CD4-positive, alpha-beta T cell (primary cell): ENCODE measurements around the gene ADGRV1. TPM values are rescaled to one million over a fixed set of nuclear protein-coding genes. Genes with fewer than 3 reads are reported as not detected.

Experiments
- ATAC-seq: fragments of 200-7000 bp; cut with Tn5 transposase; one replicate; pipeline ENCODE4 v1.10.0; 2022; ENCODE audit warnings: mild to moderate bottlenecking; ENCODE audit not compliant: poor library complexity
- CTCF ChIA-PET: fragments of 350-600 bp; sonication (Branson Sonifier 250); formaldehyde crosslinking; loops from one replicate; lab custom pipeline; 2021; ENCODE audit warnings: antibody characterized with exemption, inconsistent platforms; lab: Charles Lee
- POLR2A ChIA-PET: fragments of 350-600 bp; sonication (Branson Sonifier 250); formaldehyde crosslinking; loops from one replicate; lab custom pipeline; 2021; ENCODE audit warnings: antibody characterized with exemption, inconsistent platforms; lab: Charles Lee
- DNase-seq, 14 experiments: peaks; one replicate each; pipeline ENCODE4 v3.0.0-alpha.2; 2013 to 2020; ENCODE audit warnings: mixed read lengths in 2 of 14
- H3K27ac ChIP-seq, 2 donors: one replicate each; pipeline versions ENCODE4 v1.5.1 to v1.7.0; 2013; ENCODE audit warnings: low read length in 2 of 2, low read depth in 1 of 2, mild to moderate bottlenecking in 1 of 2
- H3K27me3 ChIP-seq, 2 experiments: 1 replicate in 1 of 2; 2 replicates in 1 of 2; pipeline versions ENCODE4 v1.6.1 to v1.7.0; 2013; ENCODE audit warnings: low read length in 2 of 2, control low read depth in 1 of 2, mild to moderate bottlenecking in 1 of 2, moderate library complexity in 1 of 2; ENCODE audit not compliant: insufficient read depth in 2 of 2, control insufficient read depth in 1 of 2
- H3K36me3 ChIP-seq: one replicate; pipeline ENCODE4 v1.6.1; 2013; ENCODE audit warnings: low read length, control low read depth; ENCODE audit not compliant: insufficient read depth
- H3K4me1 ChIP-seq: one replicate; pipeline ENCODE4 v1.6.1; 2013; ENCODE audit warnings: low read length, control low read depth; ENCODE audit not compliant: insufficient read depth
- H3K4me3 ChIP-seq: one replicate; pipeline ENCODE4 v1.5.1; 2013; ENCODE audit warnings: mild to moderate bottlenecking, low read length, moderate library complexity
- H3K9me3 ChIP-seq, 2 experiments: 1 replicate in 1 of 2; 2 replicates in 1 of 2; pipeline versions ENCODE4 v1.6.1 to v1.7.0; 2013; ENCODE audit warnings: low read length in 2 of 2, mild to moderate bottlenecking in 2 of 2, control low read depth in 1 of 2, moderate library complexity in 1 of 2; ENCODE audit not compliant: control insufficient read depth in 1 of 2, insufficient read depth in 1 of 2
- H3K27ac Mint-ChIP-seq: one replicate; pipeline ENCODE4 v1.8.0; 2020; ENCODE audit warnings: mixed read lengths
- H3K27me3 Mint-ChIP-seq: one replicate; pipeline ENCODE4 v1.8.0; 2021; ENCODE audit warnings: mixed read lengths
- H3K36me3 Mint-ChIP-seq: one replicate; pipeline ENCODE4 v1.8.0; 2021; ENCODE audit warnings: low read depth, mixed read lengths
- H3K4me1 Mint-ChIP-seq: one replicate; pipeline ENCODE4 v1.8.0; 2021; ENCODE audit warnings: low read depth, mixed read lengths
- H3K4me3 Mint-ChIP-seq: one replicate; pipeline ENCODE4 v1.8.0; 2020; ENCODE audit warnings: mild to moderate bottlenecking, mixed read lengths
- H3K9me3 Mint-ChIP-seq: one replicate; pipeline ENCODE4 v1.8.0; 2020; ENCODE audit warnings: mixed read lengths
- CTCF ChIP-seq: fragments of 200-600 bp; IDR thresholded peaks from one replicate; pipeline ENCODE4 v1.8.0; 2022; ENCODE audit warnings: antibody characterized with exemption, mild to moderate bottlenecking
- intact Hi-C, 2 experiments: fragments of 100-400 bp; cut with DNase I in 1 of 2; cut with micrococcal nuclease in 1 of 2; formaldehyde crosslinking; loops; one replicate each; pipeline versions ENCODE4 v1.15.1 to v1.9.0; 2023 to 2025; cut with DNase I, micrococcal nuclease
- total RNA-seq, 174 experiments: library from RNA in 2 of 174; stranded (reverse) in 2 of 174; gene quantifications; one replicate each; pipeline ENCODE4 v1.2.3 and lab custom pipeline; 2021 to 2026

The ADGRV1 gene
- total RNA-seq, 2 experiments from 2014 or later: 0.81 to 1.2 TPM

DNA sequence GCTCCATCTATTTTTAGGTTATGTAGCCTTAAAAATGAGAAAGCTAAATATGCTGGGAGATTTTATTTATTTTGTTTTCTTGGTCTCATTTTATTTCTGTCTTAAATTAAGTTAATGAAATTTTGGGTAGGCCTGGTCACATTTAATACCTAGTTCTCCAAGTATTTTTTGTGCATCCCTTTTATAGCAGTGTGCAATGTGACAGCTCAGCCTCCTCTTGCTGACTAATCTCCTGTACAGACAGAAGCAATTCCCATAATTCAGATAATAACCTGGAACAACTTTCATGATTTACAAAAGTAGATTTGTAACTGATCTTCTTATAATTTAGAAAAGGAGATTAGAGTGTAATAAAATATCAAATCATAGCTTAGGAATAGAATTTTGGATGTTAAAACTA is 403.9 kb downstream of the ADGRV1 start:
- Histone ChIP-seq H3K4me1 (no peaks in the 10 kb centered on the region), H3K36me3 (no peaks in the 10 kb centered on the region), H3K27me3 (no peaks in the 10 kb centered on the region), H3K4me3 (no peak overlapping the region), H3K27ac (no peak overlapping the region), H3K9me3 (no peaks in the 10 kb centered on the region)
- ChIA-PET POLR2A (no interaction called here), CTCF (no interaction called here)
- no peak overlapping the region for H3K27ac Mint-ChIP-seq
- no peaks in the 10 kb centered on the region for H3K4me1 Mint-ChIP-seq
- DNase-seq: no peak
- no peaks in the 10 kb centered on the region for H3K9me3 Mint-ChIP-seq
- TF ChIP-seq CTCF: no peak
- intact Hi-C loops: no loop called here
- H3K27me3 Mint-ChIP-seq: peaks cover 27% of the 10 kb centered on the region
- ATAC-seq: no peak
- no peak overlapping the region for H3K4me3 Mint-ChIP-seq
- no peaks in the 10 kb centered on the region for H3K36me3 Mint-ChIP-seq

GRCh38 chr5:90965110-90965685 is 406.6 kb downstream of the ADGRV1 start:
- TF ChIP-seq CTCF: no peak

GRCh38 chr5:90967443-90967842 is 408.8 kb downstream of the ADGRV1 start:
- H3K4me3 ChIP-seq: no peak overlapping the region
- peaks cover 0 to 8% of the 10 kb centered on the region in 2 experiments for H3K9me3 ChIP-seq
- H3K36me3 ChIP-seq: no peaks in the 10 kb centered on the region
- H3K4me1 ChIP-seq: no peaks in the 10 kb centered on the region
- Mint-ChIP-seq H3K27ac (no peak overlapping the region), H3K36me3 (no peaks in the 10 kb centered on the region), H3K4me1 (no peaks in the 10 kb centered on the region), H3K4me3 (no peak overlapping the region), H3K9me3 (peaks cover 3% of the 10 kb centered on the region), H3K27me3 (peaks cover 34% of the 10 kb centered on the region)
- ChIA-PET CTCF (no interaction called here), POLR2A (no interaction called here)
- ATAC-seq (no peak), DNase-seq (no peak)
- TF ChIP-seq CTCF: no peak
- H3K27me3 ChIP-seq: no peaks in the 10 kb centered on the region
- intact Hi-C loops: no loop called here
- H3K27ac ChIP-seq: no peak overlapping the region

More at GRCh38 chr5:90965110-90965685, 406.6 kb downstream of the ADGRV1 start:
- no peak for ATAC-seq
- Mint-ChIP-seq H3K4me1 (no peaks in the 10 kb centered on the region), H3K27me3 (peaks cover 34% of the 10 kb centered on the region), H3K36me3 (no peaks in the 10 kb centered on the region), H3K9me3 (peaks cover 3% of the 10 kb centered on the region), H3K4me3 (no peak overlapping the region), H3K27ac (no peak overlapping the region)
- H3K36me3 ChIP-seq: no peaks in the 10 kb centered on the region
- POLR2A ChIA-PET: no interaction called here
- H3K9me3 ChIP-seq: peaks cover 0 to 7% of the 10 kb centered on the region in 2 experiments
- H3K27ac ChIP-seq: no peak overlapping the region
- no peak overlapping the region for H3K4me3 ChIP-seq
- H3K27me3 ChIP-seq: no peaks in the 10 kb centered on the region
- intact Hi-C loops: no loop called here
- H3K4me1 ChIP-seq: no peaks in the 10 kb centered on the region
- DNase-seq: no peak
- CTCF ChIA-PET: no interaction called here
